ENCODE results near the gene CCDC61.
A peak's percentile ranks its signal among the peaks of the same experiment; 100 is the strongest.

CCDC61 gene

DNA sequence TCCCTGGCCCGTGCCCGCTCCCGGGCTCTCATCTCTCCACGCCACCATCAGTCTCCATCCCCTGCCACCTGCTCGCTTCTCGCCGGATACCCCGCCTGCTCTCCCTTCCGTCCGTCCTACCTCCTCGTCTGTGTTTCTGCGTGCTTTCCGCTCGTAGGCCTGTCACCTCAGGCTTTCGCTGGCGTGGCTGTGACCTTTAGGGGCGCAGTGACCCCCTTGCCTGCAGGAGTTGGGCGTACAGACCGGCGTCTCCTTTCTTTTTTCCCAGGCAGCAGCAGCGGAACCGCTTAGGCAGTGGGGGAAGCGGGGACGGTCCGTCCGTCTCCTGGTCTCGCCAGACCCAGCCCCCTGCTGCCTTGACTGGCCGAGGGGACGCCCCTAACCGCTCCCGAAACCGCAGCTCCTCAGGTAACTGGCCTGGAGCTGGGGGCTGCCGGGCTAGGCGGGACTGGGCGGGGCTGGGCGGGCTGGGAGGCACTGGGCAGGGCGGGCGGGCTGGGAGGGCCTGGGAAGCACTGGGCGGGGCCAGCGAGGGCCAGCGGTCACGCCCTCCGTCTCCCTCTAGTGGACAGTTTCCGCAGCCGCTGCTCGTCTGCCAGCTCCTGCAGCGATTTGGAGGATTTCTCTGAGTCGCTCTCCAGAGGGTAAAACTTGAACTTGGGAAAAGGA lies 21.3 kb downstream of the CCDC61 start:
- DNase-seq, result peak; percentile 71

DNA sequence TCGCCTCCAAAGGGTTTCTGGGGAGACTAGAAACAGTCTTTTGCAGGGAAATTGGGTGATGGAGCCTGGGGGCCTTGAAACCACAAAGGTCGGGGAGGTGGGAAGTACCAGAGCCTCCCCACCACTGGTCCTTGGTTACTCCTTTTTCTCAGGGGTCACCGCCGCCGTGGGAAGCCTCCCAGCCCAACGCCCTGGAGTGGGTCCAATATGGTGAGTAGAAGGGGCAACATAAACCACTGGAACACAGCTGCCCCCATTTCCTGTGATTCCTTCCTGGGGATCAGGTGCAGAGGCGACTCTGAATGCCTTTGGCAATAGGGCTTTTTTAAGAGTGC lies 21.8 kb downstream of the CCDC61 start:
- DNase-seq, result no peak

DNA sequence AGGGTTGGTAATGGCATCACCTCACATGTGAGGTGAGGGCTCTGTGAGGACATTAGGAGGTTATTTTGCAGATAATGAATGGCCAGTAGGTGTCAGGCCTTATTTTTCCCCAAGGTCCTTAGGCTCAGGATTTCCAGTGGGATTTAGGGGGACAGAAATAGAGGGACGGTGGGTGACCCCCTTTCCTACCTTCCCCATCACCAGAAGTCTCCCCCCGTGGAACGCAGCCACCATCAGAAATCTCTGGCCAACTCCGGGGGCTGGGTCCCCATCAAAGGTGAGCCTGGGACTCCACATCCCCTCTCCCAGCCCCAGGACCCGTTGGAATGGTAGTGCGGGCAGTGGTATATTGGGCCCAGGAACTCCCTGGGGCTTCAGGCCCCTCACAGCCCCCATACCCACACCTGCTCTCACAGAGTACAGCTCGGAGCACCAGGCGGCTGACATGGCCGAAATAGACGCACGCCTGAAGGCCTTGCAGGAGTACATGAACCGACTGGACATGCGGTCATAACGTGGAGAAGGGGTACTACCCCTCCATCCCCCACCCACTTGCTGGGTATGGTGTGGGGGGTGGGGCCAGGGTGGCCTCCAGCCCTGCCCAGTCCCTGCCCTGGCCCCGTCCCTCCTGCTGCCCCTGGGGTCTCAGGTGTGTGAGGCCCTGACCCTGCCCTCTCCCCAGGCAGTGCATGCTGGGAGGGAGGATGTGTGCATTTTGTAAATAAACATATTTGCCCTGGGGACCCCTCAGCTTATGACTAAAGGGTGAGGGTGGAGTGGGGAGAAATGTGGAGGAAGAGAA lies 22.8 kb downstream of the CCDC61 start:
- DNase-seq, result no peak

DNA sequence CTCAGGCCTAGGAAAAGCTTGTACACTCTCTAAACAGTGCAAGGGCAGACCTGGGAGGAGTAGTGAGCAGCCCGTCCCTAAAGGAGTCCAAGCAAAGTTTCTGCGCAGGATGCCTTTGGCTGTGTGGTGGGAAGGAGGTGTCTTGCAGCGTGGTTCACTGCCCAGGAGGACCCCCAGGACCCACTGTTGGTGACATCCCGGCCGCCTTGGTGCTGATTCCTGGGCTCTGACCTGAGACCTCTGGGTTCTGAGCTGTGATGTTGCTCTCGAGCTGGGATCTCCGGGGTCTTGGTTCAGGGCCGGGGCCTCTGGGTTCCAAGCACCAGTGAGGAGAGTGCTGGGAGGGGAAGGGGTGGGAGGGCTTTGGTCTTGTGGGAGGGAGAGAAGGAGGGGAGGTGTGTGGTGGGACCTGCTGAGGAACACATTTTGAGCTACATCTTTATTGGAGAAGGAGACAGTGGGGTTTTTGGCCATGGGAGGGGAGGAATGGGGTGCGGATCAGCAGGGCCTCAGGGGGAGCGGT lies 23.5 kb downstream of the CCDC61 start:
- no peak for DNase-seq

DNA sequence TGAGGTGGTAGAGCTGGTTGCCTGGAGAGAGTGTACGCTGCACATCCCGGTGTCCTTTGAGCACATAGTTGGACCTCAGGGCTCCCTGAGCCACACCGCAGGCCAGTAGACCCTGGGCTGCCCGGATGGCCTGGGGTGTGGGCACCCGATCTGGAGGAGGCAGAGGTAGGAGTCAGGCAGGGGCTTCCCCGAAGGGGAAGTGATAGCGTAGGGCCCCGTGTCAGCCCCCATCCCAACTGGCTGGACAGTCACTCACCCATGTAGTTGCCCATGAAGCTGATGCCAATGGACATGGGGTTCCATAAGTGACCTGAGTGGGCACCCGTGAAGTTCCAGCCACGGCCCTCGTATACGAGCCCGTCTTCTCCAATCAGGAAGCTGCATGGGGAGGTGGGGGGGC lies 24.0 kb downstream of the CCDC61 start:
- DNase-seq, result no peak

DNA sequence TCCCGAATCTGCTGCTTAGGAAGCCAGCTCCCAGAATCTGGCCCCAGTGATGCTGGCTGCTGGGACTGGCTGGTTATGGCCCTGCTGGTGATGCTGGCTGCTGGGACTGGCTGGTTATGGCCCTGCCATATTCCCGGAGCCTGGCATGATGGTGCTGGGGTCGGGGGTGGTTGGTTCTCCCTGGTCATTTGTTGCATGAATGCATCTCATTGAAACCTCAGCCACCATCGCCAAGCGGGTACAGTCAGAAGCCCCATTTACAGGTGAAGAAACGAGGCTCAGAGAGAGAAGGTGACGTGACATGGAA lies 25.5 kb downstream of the CCDC61 start:
- DNase-seq, result no peak

DNA sequence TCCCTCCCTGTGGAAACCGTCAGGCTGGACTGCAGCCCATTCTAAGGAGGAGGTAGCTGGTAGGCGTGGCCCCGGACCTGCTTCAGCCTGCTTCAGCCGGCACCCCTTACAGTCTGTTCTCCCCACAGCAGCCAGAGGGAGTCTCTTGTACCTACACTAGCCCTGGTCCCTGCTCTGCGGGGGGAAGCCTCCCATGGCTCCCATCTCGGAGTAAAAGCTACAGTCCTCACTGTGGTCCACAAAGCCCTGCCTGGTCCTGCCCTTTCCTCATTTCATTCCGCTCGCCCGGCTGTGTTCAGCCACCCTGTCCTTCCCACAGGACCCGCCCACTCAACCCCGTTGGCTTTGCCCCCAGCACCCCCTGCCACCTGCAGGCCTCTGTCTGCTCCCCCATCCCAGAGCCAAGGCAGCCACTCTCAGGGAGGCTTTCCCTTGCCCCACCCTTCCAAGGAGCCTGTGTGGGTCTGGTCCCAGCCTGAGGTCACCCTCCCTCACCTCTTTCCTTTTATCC lies 26.3 kb downstream of the CCDC61 start:
- DNase-seq, result no peak

DNA sequence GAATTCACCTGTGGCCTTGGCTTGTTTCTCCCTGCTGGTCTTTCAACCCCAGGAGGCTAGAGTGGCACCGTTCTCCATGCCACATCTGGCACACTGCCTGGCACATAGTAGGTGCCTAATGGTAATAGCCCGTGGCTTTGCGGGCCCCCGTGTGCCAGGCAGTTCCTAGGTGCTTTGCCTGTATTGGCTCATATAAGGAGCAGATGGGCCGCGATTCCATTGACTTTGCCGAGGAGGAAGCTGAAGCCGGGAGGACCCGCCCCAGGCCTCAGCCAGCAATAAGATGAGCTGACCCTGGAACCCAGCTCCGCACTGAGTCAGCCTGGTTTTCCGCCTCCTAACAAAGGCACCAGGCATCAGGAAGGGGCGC lies 26.8 kb downstream of the CCDC61 start:
- no peak for DNase-seq

DNA sequence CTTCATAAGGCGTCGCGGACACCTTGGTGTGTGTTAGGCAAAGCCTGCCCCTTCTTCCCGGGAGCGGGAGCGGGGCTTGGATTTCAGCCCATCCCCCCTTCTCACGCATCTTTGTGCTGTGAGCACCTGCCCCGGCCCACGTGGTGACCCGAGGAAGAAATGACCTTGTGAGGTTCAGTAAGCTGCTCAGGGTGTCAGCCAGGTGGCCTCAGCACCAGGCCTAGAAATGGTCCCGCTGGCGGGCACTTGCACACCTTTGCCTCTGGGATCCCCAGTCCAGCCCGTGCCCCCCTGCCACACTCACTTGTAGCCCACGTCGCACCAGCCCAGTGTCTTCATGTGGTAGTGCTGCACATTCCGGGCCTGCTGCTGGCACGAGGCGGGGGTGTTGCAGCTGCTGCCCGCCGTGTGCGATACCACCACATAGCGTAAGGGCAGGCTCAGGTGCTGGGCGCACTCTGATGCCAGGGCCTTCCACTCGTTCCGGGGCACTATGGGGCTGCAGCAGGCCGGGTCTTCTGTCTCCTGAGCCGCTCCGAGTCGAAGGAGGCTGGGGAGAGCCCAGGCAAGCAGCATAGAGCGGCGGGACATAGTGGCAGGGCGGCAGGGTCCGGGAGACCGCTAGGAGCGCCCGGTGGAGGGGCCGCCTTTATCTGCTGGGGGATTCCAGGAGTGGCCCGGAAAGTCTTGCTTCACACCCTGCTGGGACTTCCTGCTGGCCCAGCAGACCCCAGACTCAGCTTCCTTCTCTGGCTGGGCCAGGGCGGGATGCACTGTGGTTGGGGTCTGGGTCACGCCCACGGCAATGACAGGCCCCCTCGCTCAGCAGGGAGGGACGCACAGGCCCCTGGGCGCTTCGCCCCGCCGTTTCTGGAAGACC lies 27.4 kb downstream of the CCDC61 start, which contains the start of gene PGLYRP1:
Gene PGLYRP1 (minus strand): TSS at position 623 of the 880 bp plus-strand sequence. CDS start 32 bp downstream, at position 591.
- no peak for DNase-seq

DNA sequence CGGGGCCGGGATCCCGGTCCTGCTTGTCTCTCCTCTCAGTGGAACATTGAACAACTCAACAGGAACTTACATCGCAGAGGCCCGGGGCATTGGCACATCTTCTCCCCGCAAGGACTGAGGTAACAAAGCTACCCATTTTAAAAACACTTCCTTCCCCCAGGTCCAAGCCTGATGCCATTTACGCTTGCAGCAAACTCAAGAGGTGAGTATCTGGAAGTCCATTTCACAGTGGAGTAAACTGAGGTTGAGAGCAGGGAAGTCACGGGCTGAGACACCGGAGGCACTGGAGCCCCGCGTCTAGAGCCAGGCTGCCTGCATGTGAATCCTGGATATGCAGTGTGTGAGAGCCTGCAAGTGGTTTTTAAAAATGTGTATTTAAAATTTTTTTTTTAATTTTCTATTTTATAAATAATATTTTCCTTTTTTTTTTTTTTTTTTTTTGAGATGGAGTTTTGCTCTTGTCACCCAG lies 28.1 kb downstream of the CCDC61 start:
- DNase-seq, result no peak

DNA sequence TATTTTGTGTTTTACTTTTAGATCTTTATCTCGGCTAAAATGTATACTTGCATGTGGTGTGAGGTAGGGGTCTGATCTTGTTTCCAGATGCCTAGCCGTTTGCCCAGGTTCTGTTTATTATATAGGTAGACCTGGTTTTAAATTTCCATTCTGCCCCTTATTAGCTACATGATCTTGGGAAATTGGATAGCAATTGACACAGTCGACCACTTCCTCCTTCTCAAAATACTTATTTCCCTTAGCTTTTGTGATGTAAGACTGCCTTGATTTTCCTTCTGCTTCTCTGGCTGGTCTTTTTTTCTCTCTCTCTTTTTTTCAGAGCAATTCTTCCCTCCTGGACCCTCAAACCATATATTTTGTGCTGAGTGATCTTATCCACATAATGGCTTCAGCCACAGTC lies 30.6 kb downstream of the CCDC61 start:
- no peak for DNase-seq

DNA sequence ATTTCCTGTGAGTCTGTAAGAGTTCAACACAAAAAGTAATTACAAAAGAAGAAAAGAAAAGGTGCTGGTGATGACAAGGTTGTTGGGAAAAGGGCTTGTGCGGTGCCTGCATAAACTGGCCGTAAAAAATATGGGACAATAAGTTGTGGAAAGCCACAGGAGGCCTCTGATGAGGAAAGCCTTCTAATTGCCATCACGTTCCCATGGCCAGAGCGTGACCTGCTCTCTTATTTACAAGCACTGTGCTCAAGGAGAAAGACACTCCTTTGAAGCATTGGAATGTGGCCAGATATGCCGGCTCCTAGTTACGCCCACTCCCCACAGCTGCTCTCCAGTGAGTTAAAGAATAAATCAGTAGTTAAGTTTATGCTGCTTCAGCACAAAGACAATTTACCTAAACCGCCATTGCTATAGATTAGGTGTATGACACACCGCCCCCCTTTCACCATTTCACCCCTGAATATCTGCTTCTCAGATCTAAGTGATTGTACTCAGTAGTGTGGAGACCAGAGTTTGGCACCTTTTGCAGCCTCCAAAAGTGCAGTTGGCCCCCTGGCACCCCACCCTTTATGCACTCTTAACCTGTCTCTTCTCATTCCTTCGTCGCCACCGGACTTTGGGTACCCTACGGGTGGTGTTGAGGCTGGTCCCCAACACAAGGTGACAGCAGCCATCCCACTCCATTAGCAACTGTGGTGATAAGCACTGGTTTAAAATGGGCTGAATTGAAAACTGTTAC lies 35.7 kb downstream of the CCDC61 start:
- DNase-seq, result no peak

DNA sequence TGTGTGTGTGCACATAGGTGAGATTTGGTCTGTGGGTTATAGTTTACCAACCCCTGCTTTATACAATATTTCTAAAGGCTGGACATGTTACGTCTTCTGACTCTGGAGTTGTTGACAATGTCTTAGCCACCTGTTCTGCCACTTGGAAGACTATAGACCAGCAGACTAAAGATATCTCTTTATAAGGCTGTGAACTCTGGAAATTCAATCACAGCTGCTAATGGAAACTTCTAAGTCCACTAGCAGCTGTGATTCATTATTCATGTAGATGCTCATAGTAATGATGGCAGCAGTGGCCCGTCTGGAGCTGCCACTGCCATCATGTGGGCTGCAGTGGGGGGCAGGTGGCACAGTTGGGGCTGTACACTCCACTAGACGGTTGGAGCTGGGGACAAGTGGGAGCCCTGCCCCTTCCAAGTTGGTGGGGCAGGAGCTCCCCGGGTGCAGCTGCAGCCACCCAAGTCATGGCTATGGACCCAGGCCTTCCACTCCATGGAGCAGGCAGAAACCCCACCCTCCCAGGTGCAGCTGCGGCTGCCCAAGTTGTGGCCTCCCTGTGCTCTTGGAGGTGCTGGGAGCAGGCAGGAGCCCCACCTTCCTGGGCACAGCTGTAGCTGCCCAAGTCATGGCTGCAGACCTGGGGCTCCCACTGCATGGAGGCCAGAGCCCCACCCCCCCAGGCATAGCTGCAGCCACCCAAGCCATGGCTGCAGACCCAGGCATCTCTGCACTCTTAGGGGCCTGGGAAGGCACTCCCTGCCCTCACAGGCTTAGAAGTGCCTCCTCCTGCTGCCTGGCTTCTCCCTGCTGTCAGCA lies 36.7 kb downstream of the CCDC61 start:
- DNase-seq, result no peak

DNA sequence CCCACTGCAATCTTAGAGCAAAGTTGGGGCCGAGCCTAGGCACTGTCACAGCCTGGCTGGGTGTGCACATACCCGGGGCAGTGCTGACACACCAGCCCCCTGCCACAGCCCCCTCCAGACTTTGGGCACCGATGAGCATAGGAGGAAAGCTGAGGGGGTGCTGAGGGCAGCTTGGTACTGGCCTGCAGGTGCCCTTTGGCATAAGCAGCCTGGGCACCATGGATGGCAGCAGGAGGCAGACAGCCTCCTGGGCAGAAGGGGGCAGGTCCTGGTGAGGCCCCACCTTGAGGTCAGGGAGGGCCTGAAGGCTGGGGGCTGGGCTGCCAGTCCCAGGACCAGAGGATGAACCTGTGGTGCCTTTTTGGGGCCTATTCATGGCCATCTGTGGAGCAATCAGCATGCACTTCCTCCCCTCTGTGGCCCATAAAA lies 37.3 kb downstream of the CCDC61 start:
- DNase-seq, result no peak

DNA sequence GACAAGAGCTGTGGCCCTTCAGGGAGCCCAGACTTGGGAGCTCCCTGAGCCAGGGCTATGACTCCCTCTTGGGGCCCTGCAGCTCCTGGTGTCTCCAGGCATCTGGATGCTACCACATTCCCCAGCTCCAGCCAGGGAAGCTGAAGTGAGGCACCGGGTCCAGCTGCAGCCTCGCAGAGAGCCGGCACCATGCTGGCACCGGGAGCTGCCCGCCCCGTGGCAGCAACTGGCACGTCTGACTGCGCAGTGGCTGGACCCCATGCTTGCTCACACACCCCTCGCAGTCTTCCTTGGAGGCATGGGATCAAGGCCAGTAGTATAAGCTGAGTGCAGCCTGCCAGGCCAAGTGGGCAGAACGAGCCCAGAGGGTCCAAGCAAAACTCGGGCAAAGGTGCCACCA lies 38.1 kb downstream of the CCDC61 start:
- no peak for DNase-seq

DNA sequence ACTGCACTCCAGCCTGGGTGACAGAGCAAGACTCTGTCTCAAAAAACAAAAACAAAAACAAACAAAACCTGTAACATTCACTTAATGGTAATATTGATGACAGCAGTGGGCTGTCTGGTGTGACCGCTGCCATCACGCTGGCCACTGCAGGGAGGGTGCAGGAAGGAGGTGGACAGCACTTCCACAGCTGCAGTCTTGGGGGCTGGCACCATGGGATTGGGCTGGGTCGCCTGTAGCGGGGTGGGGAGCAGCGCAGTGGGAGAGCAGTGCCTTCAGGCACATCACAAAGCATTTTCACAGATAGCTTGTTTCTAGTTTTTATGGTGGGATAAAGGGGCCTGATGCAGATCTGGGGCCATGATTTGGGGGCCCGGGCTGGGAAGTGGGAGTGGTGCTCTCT lies 40.3 kb downstream of the CCDC61 start:
- DNase-seq, result no peak

DNA sequence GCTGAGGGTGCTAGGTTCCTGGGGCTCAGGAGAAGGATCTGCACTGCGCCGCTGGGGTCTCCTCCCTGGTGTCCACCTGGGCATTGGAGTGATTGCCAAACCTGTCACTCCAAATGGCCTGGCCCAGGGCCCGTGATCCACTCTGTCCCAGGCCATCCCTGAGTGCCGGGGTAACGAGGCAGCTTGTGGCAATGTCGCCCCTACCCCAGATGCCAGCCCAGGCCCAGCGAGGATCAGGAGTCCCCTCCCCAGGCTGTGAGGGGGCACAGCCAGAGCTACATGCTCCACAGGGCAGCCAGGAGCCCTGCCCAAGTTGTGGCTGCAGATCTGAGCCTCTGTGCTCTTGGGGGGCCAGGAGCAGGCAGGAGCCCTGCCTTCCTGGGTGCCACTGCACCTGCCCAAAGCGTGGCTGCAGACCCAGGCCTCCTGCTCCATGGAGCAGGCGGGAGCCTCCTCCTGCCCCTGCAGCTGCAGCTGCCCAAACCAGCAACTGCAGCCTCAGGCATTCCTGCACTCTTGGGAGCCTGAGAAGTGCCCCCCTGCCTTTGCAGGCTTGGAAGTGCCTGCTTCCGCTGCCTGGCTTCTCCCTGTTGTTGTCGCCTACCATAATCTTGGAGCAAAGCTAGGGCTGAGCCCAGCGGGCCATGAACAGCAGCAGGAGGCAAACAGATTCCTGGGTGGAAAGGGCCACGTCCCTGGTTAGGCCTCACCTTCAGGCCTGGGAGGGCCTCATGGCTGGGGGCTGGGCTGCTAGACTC lies 40.9 kb downstream of the CCDC61 start:
- no peak for DNase-seq

DNA sequence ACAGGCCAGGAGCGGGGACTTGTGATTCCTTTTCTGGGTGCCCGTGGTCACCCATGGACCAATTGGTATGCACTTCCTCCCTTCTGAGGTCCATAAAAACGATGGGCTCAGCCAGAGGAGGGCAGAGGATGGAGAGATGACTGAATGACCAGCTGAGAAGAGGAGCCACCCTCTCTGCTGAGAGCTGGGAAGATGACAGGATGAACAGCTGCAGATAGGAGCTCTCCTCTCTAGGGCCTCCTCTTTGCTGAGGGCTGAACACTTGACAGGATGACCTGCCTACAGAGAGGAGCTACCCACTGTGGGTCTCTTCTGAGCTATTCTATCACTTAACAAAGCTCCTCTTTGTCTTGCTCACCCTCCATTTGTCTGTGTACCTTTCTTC lies 41.5 kb downstream of the CCDC61 start:
- no peak for DNase-seq

DNA sequence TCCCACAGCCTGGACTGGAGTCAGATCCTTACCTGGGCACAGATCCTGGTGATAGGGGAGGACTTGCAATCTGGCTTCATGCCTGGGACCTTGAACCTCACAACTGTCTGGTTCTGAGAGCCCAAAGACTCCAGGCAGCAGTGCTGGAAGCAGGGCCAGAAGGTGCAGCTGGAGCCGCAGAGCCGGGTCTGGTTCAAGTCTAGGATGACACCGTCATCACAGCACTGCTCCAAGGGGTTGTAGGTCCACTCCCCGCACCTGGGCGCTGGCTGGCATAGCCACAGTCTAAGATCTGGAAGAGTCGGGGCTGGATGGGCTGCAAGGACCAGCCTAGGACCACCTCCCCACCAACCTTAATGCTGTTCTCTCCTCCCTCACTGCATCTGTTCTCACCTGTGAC lies 44.9 kb downstream of the CCDC61 start:
- DNase-seq, result no peak

DNA sequence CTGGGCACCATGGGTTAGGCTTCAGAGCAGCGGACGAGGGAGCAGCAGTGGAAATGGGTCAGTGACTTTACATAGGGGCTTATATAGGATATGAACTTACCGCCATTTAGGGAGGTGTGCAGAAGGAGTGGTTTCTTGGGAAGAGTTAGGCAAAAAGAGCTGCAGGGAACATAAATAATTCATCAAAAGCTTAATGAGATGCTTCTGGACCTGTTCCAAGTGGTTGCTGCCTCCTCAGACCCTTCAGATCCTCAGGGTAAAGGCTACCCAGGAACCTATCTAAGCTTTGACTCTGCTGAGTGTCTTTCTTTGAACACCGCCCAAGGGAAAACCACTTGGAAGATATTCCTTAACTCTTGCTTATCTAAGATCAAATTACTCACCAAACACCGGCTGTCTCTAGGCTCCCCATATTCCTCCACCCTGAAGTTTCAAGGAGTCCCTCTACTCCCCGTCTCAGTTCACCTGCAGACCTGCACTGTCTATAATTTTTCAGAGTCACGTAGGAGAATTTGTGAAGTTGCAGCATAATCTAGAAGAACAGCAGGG lies 45.8 kb downstream of the CCDC61 start, which contains the start of gene IGFL4:
Gene IGFL4 (minus strand): TSS at position 51 of the 549 bp plus-strand sequence. CDS start 40 bp downstream, at position 11.
- DNase-seq, result no peak

Measured in central memory CD4-positive, alpha-beta T cell (primary cell).